HCT116 (cell line): ENCODE measurements around the gene PAH. TPM values are rescaled to one million over a fixed set of nuclear protein-coding genes. Genes with fewer than 3 reads are reported as not detected.

Experiments used
- ATAC-seq: fragments of 200-7000 bp; cut with Tn5 transposase; 2 replicates; pipeline ENCODE4 v1.9.1; 2020; ENCODE audit warnings: mild to moderate bottlenecking, moderate library complexity
- BruUV-seq: library from RNA; stranded (reverse); fragments of 400-500 nt; replicated peaks from 2 replicates; lab custom pipeline; 2021; lab: Mats Ljungman, UMichigan
- CTCF ChIA-PET: fragments of 300-600 bp; sonication (Branson Sonifier 250); formaldehyde crosslinking; loops from one replicate; lab custom pipeline; 2021; ENCODE audit warnings: antibody characterized with exemption; lab: Charles Lee
- POLR2A ChIA-PET: fragments of 300-600, 350-600 bp; sonication (Branson Sonifier 250); formaldehyde crosslinking; loops from one replicate; lab custom pipeline; 2021; ENCODE audit warnings: antibody characterized with exemption; lab: Charles Lee
- RAD21 ChIA-PET, 2 experiments: fragments of 300-600 bp; sonication (Branson Sonifier 250); formaldehyde crosslinking; loops; one replicate each; lab custom pipeline; 2023; ENCODE audit warnings: low total read pairs in 2 of 2; ENCODE audit not compliant: uncharacterized antibody in 2 of 2, unreplicated experiment in 2 of 2, low non-redundant PET in 1 of 2; lab: Charles Lee
- DNase-seq: peaks from one replicate; pipeline ENCODE4 v3.0.0-alpha.2; 2010; ENCODE audit warnings: low read depth, low spot score
- H2AFZ ChIP-seq: fragments of 200-600 bp; shearing (Covaris generic), sonication (generic); 2 replicates; pipeline ENCODE4 v1.6.1; 2017; ENCODE audit warnings: low read depth, mixed run types, mixed read lengths, antibody characterized with exemption, low read length; ENCODE audit not compliant: poor library complexity, severe bottlenecking
- H3K27ac ChIP-seq: 2 replicates; pipeline ENCODE4 v1.5.1; 2012; ENCODE audit warnings: low read depth, low read length
- H3K27me3 ChIP-seq: fragments of 200-600 bp; sonication (generic); 2 replicates; pipeline ENCODE4 v1.6.1; 2016; ENCODE audit warnings: mixed run types, low read length, mixed read lengths; ENCODE audit not compliant: insufficient read depth
- H3K36me3 ChIP-seq, 2 experiments: fragments of 200-500 bp in 1 of 2; fragments of 200-600 bp in 1 of 2; sonication (Bioruptor generic) in 1 of 2; sonication (generic) in 1 of 2; 2 replicates each; pipeline versions ENCODE4 v1.5.1 to v1.6.1; 2014 to 2016; ENCODE audit warnings: low read length in 2 of 2, inconsistent platforms in 1 of 2, mixed read lengths in 1 of 2, mixed run types in 1 of 2; ENCODE audit not compliant: insufficient read depth in 2 of 2, control insufficient read depth in 1 of 2
- H3K4me1 ChIP-seq, 2 experiments: fragments of 200-600 bp in 1 of 2; sonication (generic) in 1 of 2; 2 replicates each; pipeline versions ENCODE4 v1.5.1 to v1.6.1; 2012 to 2017; ENCODE audit warnings: low read length in 2 of 2, inconsistent platforms in 1 of 2, mild to moderate bottlenecking in 1 of 2, mixed read lengths in 1 of 2, mixed run types in 1 of 2, moderate library complexity in 1 of 2; ENCODE audit not compliant: insufficient read depth in 2 of 2, control insufficient read depth in 1 of 2
- H3K4me2 ChIP-seq: fragments of 200-600 bp; sonication (generic); 2 replicates; pipeline ENCODE4 v1.6.1; 2017; ENCODE audit warnings: mixed run types, low read length, mixed read lengths
- H3K4me3 ChIP-seq, 2 experiments: fragments of 200-600 bp in 1 of 2; sonication (generic) in 1 of 2; replicated peaks in 1 of 2; 2 replicates each; pipeline ENCODE4 v1.5.1; 2011 to 2016; ENCODE audit warnings: low read length in 2 of 2, control low read depth in 1 of 2, low read depth in 1 of 2, mild to moderate bottlenecking in 1 of 2, mixed read lengths in 1 of 2, mixed run types in 1 of 2
- H3K79me2 ChIP-seq: fragments of 200-600 bp; sonication (generic); 2 replicates; pipeline ENCODE4 v1.6.1; 2017; ENCODE audit warnings: mild to moderate bottlenecking, mixed run types, low read length, moderate library complexity, mixed read lengths; ENCODE audit not compliant: insufficient read depth
- H3K9ac ChIP-seq: fragments of 200-600 bp; sonication (generic); 2 replicates; pipeline ENCODE4 v1.6.1; 2016; ENCODE audit warnings: low read length, mixed read lengths
- H3K9me2 ChIP-seq: fragments of 200-600 bp; sonication (generic), shearing (Covaris generic); 2 replicates; pipeline ENCODE4 v1.6.1; 2017; ENCODE audit warnings: mixed run types, mild to moderate bottlenecking, moderate library complexity; ENCODE audit not compliant: insufficient read depth
- H3K9me3 ChIP-seq, 2 experiments: fragments of 200-500 bp in 1 of 2; fragments of 200-600 bp in 1 of 2; sonication (Bioruptor generic) in 1 of 2; sonication (generic) in 1 of 2; 2 replicates each; pipeline ENCODE4 v1.6.1; 2014 to 2017; ENCODE audit warnings: low read length in 2 of 2, mixed read lengths in 2 of 2, inconsistent platforms in 1 of 2, low read depth in 1 of 2, mild to moderate bottlenecking in 1 of 2, mixed run types in 1 of 2, moderate library complexity in 1 of 2; ENCODE audit not compliant: control insufficient read depth in 1 of 2, insufficient read depth in 1 of 2
- H4K20me1 ChIP-seq: fragments of 200-600 bp; sonication (generic), shearing (Covaris generic); 2 replicates; pipeline ENCODE4 v1.6.1; 2017; ENCODE audit warnings: mixed run types, mild to moderate bottlenecking, moderate library complexity; ENCODE audit not compliant: insufficient read depth
- CTCF ChIP-seq, 3 experiments: fragments of 200-600 bp in 1 of 3; sonication (generic) in 1 of 3; IDR thresholded peaks in 2 of 3; conservative IDR thresholded peaks in 1 of 3; 2 replicates each; pipeline ENCODE4 v1.5.1; 2012 to 2017; ENCODE audit warnings: low read depth in 2 of 3, low read length in 2 of 3, antibody characterized with exemption in 1 of 3, borderline replicate concordance in 1 of 3, control low read depth in 1 of 3, mild to moderate bottlenecking in 1 of 3, mixed read lengths in 1 of 3, mixed run types in 1 of 3, moderate library complexity in 1 of 3; ENCODE audit not compliant: insufficient read depth in 1 of 3
- RAD21 ChIP-seq: IDR thresholded peaks from 2 replicates; pipeline ENCODE4 v1.6.1; 2012; ENCODE audit warnings: low read depth, mild to moderate bottlenecking
- REST ChIP-seq: IDR thresholded peaks from 2 replicates; pipeline ENCODE4 v1.6.1; 2012; ENCODE audit warnings: low read depth
- intact Hi-C: fragments of 100-400 bp; cut with micrococcal nuclease; formaldehyde crosslinking; loops from 2 replicates; pipeline ENCODE4 v1.10.0; 2022
- total RNA-seq: library from RNA; stranded (reverse); gene quantifications from one replicate; pipeline ENCODE4 v1.2.1, GENCODE V29; 2021; ENCODE audit not compliant: unreplicated experiment

Gene PAH
- total RNA-seq, 1 experiment from 2014 or later: 2.8 TPM

- intact Hi-C loops: no loop called here
- ChIA-PET POLR2A (no interaction called here), RAD21 (interaction anchor here in 1 of 2 experiments (1.0 kb wide), 1 partner anchor 62 kb away, joined by 3 read pairs; no protein-coding TSS in a partner anchor)
Measured at GRCh38 chr12:102816816-102817434, 100.1 kb downstream of the PAH start.

More at GRCh38 chr12:102816816-102817434, 100.1 kb downstream of the PAH start:
- Histone ChIP-seq H3K9ac (no peak overlapping the region), H3K4me2 (no peak overlapping the region), H3K79me2 (no peaks in the 10 kb centered on the region), H3K36me3 (no peaks in the 10 kb centered on the region), H3K9me3 (no peaks in the 10 kb centered on the region), H3K27ac (no peak overlapping the region), H3K4me1 (peaks cover 0 to 6% of the 10 kb centered on the region in 2 experiments; a peak in 1 of 4 replicates), H2AFZ (no peak overlapping the region), H3K4me3 (no peak overlapping the region), H3K9me2 (no peaks in the 10 kb centered on the region), H4K20me1 (no peaks in the 10 kb centered on the region)
- CTCF ChIA-PET: interaction anchor here (0.6 to 2.0 kb wide), 9 partner anchors 10 to 514 kb away, joined by 3 to 11 read pairs (median 4); no protein-coding TSS in a partner anchor
- DNase-seq: peak; percentile 18
- ATAC-seq: peak; percentile 90
- BruUV-seq: no TSS peak
- TF ChIP-seq RAD21: peak; percentile 49
- TF ChIP-seq CTCF (IDR thresholded peaks at IDR 0.05 in 2 of 3, conservative IDR thresholded peaks at IDR 0.05 in 1 of 3; ENCODE audit: borderline replicate concordance in 1 of 3, insufficient read depth in 1 of 3, low read depth in 2 of 3, low read length in 2 of 3): peak; percentile 26 to 79 (median 74); a peak in 5 of 6 replicates
- TF ChIP-seq REST: no peak
- TF ChIP-seq, all 23 proteins: peak for 2
- peaks cover 6% of the 10 kb centered on the region; the same call in 1 of the 2 replicates for H3K27me3 ChIP-seq
